Measurements from ENCODE around the gene BMI1.

The BMI1 gene

GRCh38 chr10:22335173-22335933 lies 14.5 kb downstream of the BMI1 start:
- TF ChIP-seq EZH2 (IDR thresholded peaks at IDR 0.05; ENCODE audit: borderline replicate concordance, low read depth, low read length, severe bottlenecking) (no peak), CTCF (IDR thresholded peaks at IDR 0.05; ENCODE audit: borderline replicate concordance, extremely low read depth, low read length, poor library complexity, severe bottlenecking) (no peak)
- peaks cover 30% of the 10 kb centered on the region for H3K27me3 ChIP-seq (ENCODE audit: insufficient read depth, low read length, poor library complexity)
- no peak overlapping the region for H2AFZ ChIP-seq (ENCODE audit: low read depth, low read length)
- no peak overlapping the region for H3K27ac ChIP-seq (ENCODE audit: low read length)
- ATAC-seq (ENCODE audit: insufficient read depth, low read depth): no peak
- H3K4me1 ChIP-seq (ENCODE audit: insufficient read depth, low read length): peaks cover 56% of the 10 kb centered on the region
- H3K4me3 ChIP-seq (ENCODE audit: low read depth in 1 of 2, low read length in 2 of 2): no peak overlapping the region
- no peaks in the 10 kb centered on the region; the same call in 1 of the 2 replicates for H3K36me3 ChIP-seq (ENCODE audit: insufficient read depth, low read length)
- no peak overlapping the region for H3K9ac ChIP-seq (ENCODE audit: low read depth, low read length)
- H3K9me3 ChIP-seq (ENCODE audit: insufficient read depth, low read length, severe bottlenecking): no peaks in the 10 kb centered on the region
- DNase-seq: no peak
- H4K20me1 ChIP-seq (ENCODE audit: insufficient read depth, low read length): no peaks in the 10 kb centered on the region
- H3K79me2 ChIP-seq (ENCODE audit: insufficient read depth, low read length): no peaks in the 10 kb centered on the region
- no peak overlapping the region for H3K4me2 ChIP-seq (ENCODE audit: insufficient read depth, low read length)

GRCh38 chr10:22338185-22338900 lies 17.4 kb downstream of the BMI1 start:
- DNase-seq (no peak), ATAC-seq (ENCODE audit: insufficient read depth, low read depth) (no peak)
- H3K4me1 ChIP-seq (ENCODE audit: insufficient read depth, low read length): peaks cover 43% of the 10 kb centered on the region
- H4K20me1 ChIP-seq (ENCODE audit: insufficient read depth, low read length): no peaks in the 10 kb centered on the region
- peaks cover 55% of the 10 kb centered on the region for H3K27me3 ChIP-seq (ENCODE audit: insufficient read depth, low read length, poor library complexity)
- H3K4me3 ChIP-seq (ENCODE audit: low read depth in 1 of 2, low read length in 2 of 2): no peak overlapping the region
- no peak overlapping the region for H3K4me2 ChIP-seq (ENCODE audit: insufficient read depth, low read length)
- no peaks in the 10 kb centered on the region; the same call in 1 of the 2 replicates for H3K36me3 ChIP-seq (ENCODE audit: insufficient read depth, low read length)
- H2AFZ ChIP-seq (ENCODE audit: low read depth, low read length): no peak overlapping the region
- TF ChIP-seq EZH2 (IDR thresholded peaks at IDR 0.05; ENCODE audit: borderline replicate concordance, low read depth, low read length, severe bottlenecking): no peak
- TF ChIP-seq CTCF (IDR thresholded peaks at IDR 0.05; ENCODE audit: borderline replicate concordance, extremely low read depth, low read length, poor library complexity, severe bottlenecking): no peak
- H3K79me2 ChIP-seq (ENCODE audit: insufficient read depth, low read length): no peaks in the 10 kb centered on the region
- H3K27ac ChIP-seq (ENCODE audit: low read length): no peak overlapping the region
- no peaks in the 10 kb centered on the region for H3K9me3 ChIP-seq (ENCODE audit: insufficient read depth, low read length, severe bottlenecking)
- H3K9ac ChIP-seq (ENCODE audit: low read depth, low read length): no peak overlapping the region

- no peak overlapping the region for H3K4me3 ChIP-seq (ENCODE audit: low read depth in 1 of 2, low read length in 2 of 2)
- H3K4me2 ChIP-seq (ENCODE audit: insufficient read depth, low read length): peak overlapping the region; percentile 81; the same call in 1 of the 2 replicates
- H3K36me3 ChIP-seq (ENCODE audit: insufficient read depth, low read length): no peaks in the 10 kb centered on the region; the same call in 1 of the 2 replicates
- DNase-seq (no peak), ATAC-seq (ENCODE audit: insufficient read depth, low read depth) (no peak)
- no peaks in the 10 kb centered on the region for H4K20me1 ChIP-seq (ENCODE audit: insufficient read depth, low read length)
- H3K9ac ChIP-seq (ENCODE audit: low read depth, low read length): no peak overlapping the region
- H3K79me2 ChIP-seq (ENCODE audit: insufficient read depth, low read length): no peaks in the 10 kb centered on the region
- H2AFZ ChIP-seq (ENCODE audit: low read depth, low read length): no peak overlapping the region
- peaks cover 61% of the 10 kb centered on the region for H3K27me3 ChIP-seq (ENCODE audit: insufficient read depth, low read length, poor library complexity)
- H3K27ac ChIP-seq (ENCODE audit: low read length): no peak overlapping the region
- H3K9me3 ChIP-seq (ENCODE audit: insufficient read depth, low read length, severe bottlenecking): no peaks in the 10 kb centered on the region
- TF ChIP-seq CTCF (IDR thresholded peaks at IDR 0.05; ENCODE audit: borderline replicate concordance, extremely low read depth, low read length, poor library complexity, severe bottlenecking): no peak
- TF ChIP-seq EZH2 (IDR thresholded peaks at IDR 0.05; ENCODE audit: borderline replicate concordance, low read depth, low read length, severe bottlenecking): no peak
- H3K4me1 ChIP-seq (ENCODE audit: insufficient read depth, low read length): peaks cover 38% of the 10 kb centered on the region
These were observed 18.0 kb downstream of the BMI1 start for GRCh38 chr10:22338931-22339330.

All from DND-41 (cell line).